ENCODE measurements around the gene MAML3.

The MAML3 gene

DNA sequence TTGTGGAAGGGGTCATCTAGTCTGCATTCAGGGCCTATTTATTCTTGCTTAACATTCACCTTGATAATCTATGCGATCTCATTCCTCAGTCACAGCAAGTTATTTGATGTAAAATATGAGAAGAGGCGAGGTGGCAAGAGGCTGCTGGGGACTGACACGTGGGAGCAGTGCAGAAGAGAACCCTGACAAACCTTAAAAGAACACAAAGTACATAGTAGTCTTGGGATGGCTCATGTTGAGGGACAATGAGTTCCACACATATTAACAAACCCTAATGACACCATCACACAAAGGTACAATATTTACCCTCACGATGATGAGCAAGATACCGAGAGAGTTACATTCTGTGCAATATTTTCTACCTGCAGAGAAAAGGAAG lies 57.5 kb downstream of the MAML3 start:
- Histone ChIP-seq H3K79me2 (no peaks in the 10 kb centered on the region), H3K27me3 (ENCODE audit: control insufficient read depth, insufficient read depth, low read length) (no peaks in the 10 kb centered on the region), H3K9me3 (ENCODE audit: control insufficient read depth, low read length) (no peaks in the 10 kb centered on the region), H3K36me3 (ENCODE audit: control insufficient read depth, insufficient read depth, low read length) (no peaks in the 10 kb centered on the region), H3K4me1 (peaks cover 16% of the 10 kb centered on the region), H2AFZ (no peak overlapping the region), H3K9ac (no peak overlapping the region), H3K4me3 (ENCODE audit: low read depth, low read length) (no peak overlapping the region), H3K4me2 (ENCODE audit: low read length) (no peak overlapping the region), H3K27ac (peak overlapping the region; percentile 64)
- TF ChIP-seq, protein P1, sequence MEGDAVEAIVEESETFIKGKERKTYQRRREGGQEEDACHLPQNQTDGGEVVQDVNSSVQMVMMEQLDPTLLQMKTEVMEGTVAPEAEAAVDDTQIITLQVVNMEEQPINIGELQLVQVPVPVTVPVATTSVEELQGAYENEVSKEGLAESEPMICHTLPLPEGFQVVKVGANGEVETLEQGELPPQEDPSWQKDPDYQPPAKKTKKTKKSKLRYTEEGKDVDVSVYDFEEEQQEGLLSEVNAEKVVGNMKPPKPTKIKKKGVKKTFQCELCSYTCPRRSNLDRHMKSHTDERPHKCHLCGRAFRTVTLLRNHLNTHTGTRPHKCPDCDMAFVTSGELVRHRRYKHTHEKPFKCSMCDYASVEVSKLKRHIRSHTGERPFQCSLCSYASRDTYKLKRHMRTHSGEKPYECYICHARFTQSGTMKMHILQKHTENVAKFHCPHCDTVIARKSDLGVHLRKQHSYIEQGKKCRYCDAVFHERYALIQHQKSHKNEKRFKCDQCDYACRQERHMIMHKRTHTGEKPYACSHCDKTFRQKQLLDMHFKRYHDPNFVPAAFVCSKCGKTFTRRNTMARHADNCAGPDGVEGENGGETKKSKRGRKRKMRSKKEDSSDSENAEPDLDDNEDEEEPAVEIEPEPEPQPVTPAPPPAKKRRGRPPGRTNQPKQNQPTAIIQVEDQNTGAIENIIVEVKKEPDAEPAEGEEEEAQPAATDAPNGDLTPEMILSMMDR (IDR thresholded peaks at IDR 0.05), result no peak

DNA sequence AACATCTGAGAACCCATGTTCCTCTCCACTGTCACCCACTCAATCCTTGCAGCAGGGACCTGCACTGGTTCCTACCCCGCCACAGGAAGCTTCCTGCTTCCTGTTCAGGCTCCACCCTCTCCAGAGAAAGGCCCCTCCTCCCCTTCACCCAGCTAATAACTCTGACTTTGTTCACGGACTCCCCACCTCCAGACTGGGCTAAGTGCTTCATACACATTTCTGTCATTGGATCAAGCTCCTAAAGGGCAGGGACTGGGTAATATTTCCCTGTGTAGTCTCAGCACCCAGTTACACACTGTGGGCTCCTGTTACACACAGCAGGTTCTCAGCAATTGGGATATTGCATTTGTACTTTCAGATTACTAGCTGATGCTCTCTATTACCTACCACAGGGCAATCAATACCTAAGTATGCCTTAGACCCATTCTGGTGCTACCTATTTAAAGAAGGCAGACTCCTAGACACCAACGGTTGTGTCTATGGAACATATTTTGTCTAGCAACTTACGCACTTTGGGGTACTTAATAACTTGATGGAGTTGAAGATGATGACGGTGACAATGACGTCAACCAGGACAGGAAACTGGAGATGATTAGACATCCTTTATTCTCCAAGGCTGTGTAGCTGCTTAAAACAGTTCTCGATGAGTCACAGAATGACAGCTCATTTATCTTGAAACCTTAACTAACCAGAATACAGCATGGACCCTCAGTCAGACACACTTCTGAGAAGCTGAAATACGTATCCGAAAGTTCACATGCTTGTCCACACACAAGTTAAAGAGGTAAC lies 58.1 kb downstream of the MAML3 start:
- H3K79me2 ChIP-seq, result no peaks in the 10 kb centered on the region
- H2AFZ ChIP-seq, result no peak overlapping the region
- no peaks in the 10 kb centered on the region for H3K36me3 ChIP-seq (ENCODE audit: control insufficient read depth, insufficient read depth, low read length)
- peak overlapping the region; percentile 64 for H3K27ac ChIP-seq
- no peak overlapping the region for H3K4me2 ChIP-seq (ENCODE audit: low read length)
- H3K4me3 ChIP-seq (ENCODE audit: low read depth, low read length), result no peak overlapping the region
- TF ChIP-seq, protein P1 (IDR thresholded peaks at IDR 0.05), result no peak
- H3K9me3 ChIP-seq (ENCODE audit: control insufficient read depth, low read length), result no peaks in the 10 kb centered on the region
- H3K9ac ChIP-seq, result no peak overlapping the region
- H3K27me3 ChIP-seq (ENCODE audit: control insufficient read depth, insufficient read depth, low read length), result no peaks in the 10 kb centered on the region
- H3K4me1 ChIP-seq, result peaks cover 16% of the 10 kb centered on the region

DNA sequence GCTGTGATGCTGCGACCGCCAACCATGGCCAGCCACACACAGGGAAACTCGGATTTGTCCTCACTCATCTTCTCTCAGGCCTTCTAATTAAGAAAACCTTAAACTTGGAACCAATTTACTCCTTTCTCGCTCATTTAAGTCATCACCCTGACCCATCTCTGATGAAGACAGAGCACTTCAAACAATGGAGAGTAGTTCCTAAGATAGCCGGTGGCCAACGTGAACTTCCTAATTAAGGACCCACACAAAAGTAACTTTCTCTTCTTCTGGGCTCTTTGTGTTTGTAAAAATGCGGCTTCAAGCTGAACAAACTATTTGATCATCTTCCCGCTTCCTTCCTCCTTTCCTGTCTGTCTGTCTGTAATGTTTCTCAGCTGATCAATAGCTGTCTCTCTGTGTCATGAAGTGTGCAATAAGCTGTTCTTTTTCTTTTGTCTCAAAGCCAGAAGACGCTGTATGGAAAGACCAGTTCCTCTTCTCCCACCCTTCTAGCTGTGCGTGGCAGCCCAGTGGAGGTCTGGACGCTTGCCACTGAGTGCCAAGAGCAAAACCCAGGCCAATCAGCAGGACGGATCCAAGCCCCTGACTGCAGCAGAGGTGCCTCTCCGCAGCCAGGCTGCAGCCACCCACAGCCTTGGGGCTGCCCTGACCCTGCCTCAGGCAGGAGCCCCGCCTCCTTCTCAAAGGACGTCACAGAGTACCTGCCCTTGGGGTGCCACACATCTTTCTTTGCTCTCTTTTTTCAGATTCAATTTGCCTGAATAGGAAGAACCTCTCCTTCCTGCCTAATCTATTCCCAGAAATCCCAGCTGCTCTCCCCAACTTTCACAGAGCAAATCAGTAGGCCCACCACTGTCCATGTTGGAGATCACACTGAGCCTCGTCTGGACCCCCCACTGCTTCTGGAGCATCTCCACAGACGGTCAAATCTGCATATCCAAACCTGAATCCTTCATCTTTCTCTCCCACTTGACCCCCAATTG lies 59.3 kb downstream of the MAML3 start:
- Histone ChIP-seq H3K36me3 (ENCODE audit: control insufficient read depth, insufficient read depth, low read length) (no peaks in the 10 kb centered on the region), H3K4me2 (ENCODE audit: low read length) (no peak overlapping the region), H3K9me3 (ENCODE audit: control insufficient read depth, low read length) (no peaks in the 10 kb centered on the region), H3K79me2 (no peaks in the 10 kb centered on the region), H3K27me3 (ENCODE audit: control insufficient read depth, insufficient read depth, low read length) (no peaks in the 10 kb centered on the region), H2AFZ (peak overlapping the region; percentile 39), H3K4me1 (peaks cover 13% of the 10 kb centered on the region), H3K9ac (no peak overlapping the region), H3K4me3 (ENCODE audit: low read depth, low read length) (no peak overlapping the region), H3K27ac (peak overlapping the region; percentile 64)
- TF ChIP-seq, protein P1 (IDR thresholded peaks at IDR 0.05), result no peak

DNA sequence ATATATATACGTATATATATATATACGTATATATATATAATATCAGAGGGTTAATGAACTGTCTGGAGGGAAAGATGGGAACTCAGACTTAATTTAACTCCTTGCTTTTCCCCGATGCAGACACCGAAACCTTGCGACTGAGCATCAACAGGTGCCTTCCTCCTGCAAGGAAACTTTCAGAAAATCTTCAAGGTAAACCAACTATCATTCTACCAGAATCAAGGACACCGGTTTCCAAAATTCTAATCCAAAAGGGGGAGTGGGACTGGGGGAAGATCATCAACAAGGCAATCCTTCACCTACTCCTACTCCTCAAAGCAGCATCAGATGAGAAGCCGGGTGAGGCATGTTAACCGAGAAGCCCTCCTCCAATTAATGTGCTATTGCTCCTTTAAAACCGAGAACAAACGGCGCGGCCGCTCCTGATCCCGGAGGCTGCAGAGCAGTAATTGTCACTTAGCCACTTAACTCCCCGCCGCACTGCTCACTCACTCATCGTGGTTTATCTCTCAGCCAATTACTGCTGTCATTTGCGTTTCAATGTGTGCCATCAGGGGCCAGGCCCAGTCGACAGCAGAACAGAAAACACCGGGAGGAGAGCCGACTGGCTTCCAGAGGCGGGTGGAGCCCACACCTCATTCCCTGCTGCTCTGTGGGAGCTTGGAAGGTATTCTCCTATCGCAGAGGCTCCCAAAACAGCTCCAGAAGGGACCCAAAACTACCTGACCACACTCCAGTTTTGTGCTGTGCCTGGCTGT lies 61.7 kb downstream of the MAML3 start:
- peak overlapping the region; percentile 25 for H2AFZ ChIP-seq
- peaks cover 7% of the 10 kb centered on the region for H3K4me1 ChIP-seq
- no peaks in the 10 kb centered on the region for H3K27me3 ChIP-seq (ENCODE audit: control insufficient read depth, insufficient read depth, low read length)
- no peak overlapping the region for H3K9ac ChIP-seq
- H3K79me2 ChIP-seq, result no peaks in the 10 kb centered on the region
- H3K4me2 ChIP-seq (ENCODE audit: low read length), result peak overlapping the region; percentile 54
- H3K36me3 ChIP-seq (ENCODE audit: control insufficient read depth, insufficient read depth, low read length), result no peaks in the 10 kb centered on the region
- peak overlapping the region; percentile 24 for H3K27ac ChIP-seq
- no peaks in the 10 kb centered on the region for H3K9me3 ChIP-seq (ENCODE audit: control insufficient read depth, low read length)
- H3K4me3 ChIP-seq (ENCODE audit: low read depth, low read length), result peak overlapping the region; percentile 31
- TF ChIP-seq, protein P1 (IDR thresholded peaks at IDR 0.05), result no peak
